Fibroblast of skin of left quadriceps (primary cell): ENCODE results near the gene C19orf85.
"Not testable (repeated sequence)": the region's sequence is repeated elsewhere in the genome, so short reads cannot be mapped to it uniquely, and the experiment has no call there.

Experiments used
- DNase-seq, 2 experiments: peaks; one replicate each; pipeline ENCODE4 v3.0.0-alpha.2; 2013; ENCODE audit warnings: low read depth in 2 of 2

The C19orf85 gene

DNA sequence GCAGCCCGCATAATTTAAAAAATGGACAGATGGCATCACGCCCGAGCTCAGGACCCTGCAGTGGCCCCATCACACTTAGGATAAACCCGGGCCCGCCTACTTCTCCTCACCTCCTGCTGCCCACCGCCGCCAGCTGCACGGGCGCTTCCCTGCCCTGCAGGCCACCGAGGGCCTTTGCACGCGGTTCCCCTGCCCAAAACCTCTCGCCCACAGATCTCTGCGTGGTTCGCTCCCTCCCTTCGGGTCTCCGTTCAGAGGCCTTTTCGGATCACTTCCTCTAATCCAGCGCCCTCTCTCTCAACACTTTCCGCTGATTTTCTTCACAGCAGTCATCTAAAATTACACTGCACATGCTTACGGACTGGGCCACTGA, 23.2 kb downstream of the C19orf85 start:
- no peak for DNase-seq

DNA sequence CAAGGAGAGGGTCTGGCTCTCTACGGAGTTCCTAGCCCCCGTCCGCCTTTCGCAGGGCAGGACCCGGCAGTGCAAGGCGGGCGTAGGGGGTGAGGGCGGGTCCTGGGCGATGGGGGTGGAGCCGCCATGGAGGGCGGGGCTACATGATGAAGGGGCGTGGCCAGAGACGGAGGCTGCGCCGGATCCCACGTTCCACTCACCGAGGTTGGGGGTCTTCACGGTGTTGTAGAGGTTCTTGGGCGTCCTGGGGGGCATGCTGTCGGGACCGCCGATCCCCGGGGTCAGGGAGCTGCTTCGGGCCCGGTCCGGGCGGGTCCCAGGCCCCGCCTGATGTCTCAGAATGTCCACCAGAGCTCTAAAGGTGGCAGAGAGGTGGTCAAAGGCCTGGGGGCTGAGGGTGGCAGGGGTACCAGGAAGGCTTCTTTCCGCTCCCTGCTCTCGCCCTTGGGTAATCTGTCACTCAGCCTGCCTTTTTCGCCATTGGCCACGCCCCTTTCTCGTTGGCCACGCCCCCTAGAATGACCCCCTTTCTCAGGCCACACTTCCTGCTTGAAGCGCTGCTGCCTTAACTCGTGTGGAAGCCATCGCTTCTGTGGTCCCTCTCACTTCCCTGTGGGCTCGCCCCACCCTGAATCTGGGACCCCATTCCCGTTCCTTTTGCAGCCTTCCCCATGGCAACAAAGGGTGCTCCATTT, 24.0 kb downstream of the C19orf85 start:
- no peak for DNase-seq

DNA sequence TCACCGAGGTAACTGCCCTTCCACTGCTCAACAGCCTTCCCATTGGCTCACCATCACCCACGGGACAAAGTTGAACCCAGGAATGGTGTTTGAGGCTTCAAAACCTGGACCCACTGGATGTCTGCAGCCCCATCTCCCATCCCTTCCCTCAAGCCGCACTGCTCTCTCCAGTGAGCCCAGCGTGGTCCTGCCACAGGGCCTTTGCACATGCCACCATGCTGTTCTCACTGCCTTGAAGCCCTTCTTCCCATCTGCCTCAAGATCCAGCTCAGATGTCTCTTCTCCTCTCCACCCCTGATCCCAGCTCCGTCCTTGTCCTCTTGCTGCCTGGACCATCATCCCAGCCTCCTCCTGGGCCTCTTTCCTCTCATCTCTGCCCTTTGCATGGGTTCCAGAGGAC, 25.5 kb downstream of the C19orf85 start:
- DNase-seq: no peak

DNA sequence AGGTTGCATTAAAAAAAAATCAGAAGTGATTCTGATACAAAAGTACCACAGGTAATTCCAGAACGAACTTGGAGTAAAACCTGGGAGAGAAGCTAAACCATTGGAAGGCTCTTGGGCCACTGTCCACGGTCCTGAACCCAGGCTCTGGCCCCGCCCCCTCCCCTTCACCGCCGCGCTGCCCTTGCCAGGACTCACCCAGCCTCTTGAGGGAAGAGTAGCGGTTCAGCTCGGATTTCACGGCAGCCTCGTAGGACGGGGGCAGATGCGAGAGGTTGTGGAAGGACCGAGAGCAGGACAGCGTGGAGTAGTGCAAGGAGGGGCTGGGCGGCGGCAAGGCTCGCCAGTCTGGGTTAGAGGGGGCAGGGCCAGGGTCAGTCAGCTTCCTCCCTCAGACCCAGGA, 27.1 kb downstream of the C19orf85 start:
- no peak for DNase-seq

GRCh38 chr19:55436847-55437246, 27.7 kb downstream of the C19orf85 start:
- DNase-seq: no peak

DNA sequence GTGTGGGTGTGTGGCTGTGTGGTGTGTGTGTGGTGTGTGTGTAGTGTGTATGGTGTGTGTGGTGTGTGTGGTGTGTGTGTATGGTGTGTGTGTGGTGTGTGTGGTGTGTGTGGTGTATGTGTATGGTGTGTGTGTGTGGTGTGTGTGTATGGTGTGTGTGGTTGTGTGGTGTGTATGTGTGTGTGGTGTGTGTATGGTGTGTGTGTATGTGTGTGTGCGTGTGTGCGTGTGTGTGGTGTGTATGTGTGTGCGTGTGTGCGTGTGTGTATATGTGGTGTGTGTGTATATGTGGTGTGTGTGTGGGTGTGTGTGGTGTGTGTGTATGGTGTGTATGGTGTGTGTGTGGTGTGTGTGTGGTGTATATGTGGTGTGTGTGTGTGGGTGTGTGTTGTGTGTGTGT, 29.5 kb downstream of the C19orf85 start:
- no peak for DNase-seq

GRCh38 chr19:55434356-55434919, 30.1 kb downstream of the C19orf85 start:
- DNase-seq: no peak

GRCh38 chr19:55433292-55433691, 31.3 kb downstream of the C19orf85 start:
- no peak for DNase-seq

DNA sequence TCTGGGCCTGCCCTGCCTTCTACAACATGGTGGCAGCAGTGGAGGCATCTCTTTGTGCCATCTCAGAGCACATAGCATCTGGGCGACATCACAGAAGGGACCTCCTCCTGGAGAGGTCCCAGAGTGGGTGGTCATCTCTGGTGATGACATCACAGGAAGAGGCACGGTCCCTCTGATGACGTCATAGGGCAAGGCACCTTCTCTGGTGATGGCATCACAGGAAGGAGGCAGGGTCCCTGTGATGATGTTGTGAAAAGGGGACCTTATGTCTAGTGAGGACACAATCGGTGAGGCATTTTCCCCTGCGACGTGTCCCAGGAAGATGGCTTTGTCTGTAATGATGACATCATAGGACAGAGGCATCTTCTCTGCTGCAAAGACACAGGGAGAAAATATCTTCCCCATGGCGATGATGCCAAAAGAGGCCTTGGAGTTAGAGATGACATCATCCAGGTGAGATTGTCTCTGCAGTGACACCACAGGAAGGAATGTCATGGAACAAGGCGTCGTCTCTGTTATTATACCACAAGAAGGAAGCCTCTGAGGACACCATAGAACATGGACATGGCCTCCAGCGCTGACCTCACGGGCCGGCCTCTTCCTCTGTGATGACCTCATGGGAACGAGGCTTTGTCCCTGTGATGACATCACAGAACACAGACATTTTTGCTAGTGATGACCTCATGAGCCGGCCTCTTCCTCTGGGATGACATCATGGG, 32.2 kb downstream of the C19orf85 start:
- no peak for DNase-seq

GRCh38 chr19:55431183-55431582, 33.4 kb downstream of the C19orf85 start:
- no peak for DNase-seq

- DNase-seq: no peak
These were observed 38.5 kb downstream of the C19orf85 start for GRCh38 chr19:55426042-55426441.

DNA sequence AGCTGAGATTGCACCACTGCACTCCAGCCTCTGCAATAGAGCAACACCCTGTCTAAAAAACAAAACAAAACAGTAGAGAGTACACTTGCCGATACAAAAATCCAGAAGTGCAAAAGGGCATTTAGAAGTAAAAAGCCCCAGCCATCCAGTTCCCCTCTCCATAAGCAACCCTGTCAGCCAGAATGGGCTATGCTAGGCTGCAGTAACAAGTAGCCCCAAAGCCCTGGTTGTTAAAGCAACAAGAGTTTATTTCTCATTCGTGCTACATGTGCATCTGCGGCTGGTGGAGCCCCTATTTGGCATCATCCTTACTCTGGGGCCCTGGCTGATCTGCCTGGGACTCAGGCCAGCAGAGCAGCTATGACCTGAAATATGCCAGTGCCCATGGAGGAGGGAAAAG, 40.0 kb downstream of the C19orf85 start:
- no peak for DNase-seq

GRCh38 chr19:55423225-55424005, 41.1 kb downstream of the C19orf85 start:
- DNase-seq: no peak

DNA sequence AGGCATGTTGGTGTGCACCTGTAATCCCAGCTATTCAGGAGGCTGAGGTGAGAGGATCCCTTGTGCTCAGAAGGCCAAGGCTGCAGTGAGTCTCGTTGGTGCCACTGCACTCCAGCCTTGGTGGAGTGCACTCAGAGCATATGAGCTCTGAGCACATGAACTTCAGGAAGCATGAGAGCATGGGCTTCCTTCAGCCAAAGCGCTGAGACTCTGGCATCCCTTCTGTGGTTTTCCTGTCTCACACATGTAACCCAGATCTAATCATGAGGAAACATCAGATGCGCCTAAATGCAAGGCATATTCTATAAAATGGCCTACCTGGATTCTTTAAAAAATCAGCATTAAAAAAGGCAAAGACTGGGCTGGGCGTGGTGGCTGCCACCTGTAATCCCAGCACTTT, 43.3 kb downstream of the C19orf85 start:
- DNase-seq: not testable (repeated sequence)

DNA sequence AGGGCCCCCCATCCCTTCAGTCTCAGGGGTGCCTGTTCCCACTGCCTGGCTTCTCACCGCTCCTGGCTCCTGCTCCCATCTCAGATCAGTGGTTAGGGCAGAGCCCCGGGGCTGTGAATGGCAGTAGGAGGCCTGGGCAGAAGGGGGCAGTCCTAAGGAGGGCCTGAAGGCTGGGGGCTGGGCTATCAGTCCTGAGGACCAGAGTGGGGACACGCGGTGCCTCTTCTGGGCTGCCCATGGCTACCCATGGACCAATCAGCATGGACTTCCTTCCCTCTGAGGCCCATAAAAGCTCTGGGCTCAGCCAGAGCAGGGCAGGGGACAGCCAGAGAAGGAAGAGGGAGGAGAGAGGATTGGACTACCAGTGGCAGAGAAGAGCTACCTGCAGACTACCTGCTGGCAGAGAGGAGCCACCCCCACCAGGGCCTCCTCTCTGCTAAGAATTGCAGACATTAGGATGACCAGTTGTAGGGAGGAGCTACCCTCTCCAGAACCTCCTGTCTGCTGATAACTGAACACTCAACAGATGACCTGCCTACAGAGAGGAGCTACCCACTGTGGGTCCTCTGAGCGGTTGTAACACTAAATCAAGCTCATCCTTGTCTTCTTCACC, 44.8 kb downstream of the C19orf85 start:
- no peak for DNase-seq

DNA sequence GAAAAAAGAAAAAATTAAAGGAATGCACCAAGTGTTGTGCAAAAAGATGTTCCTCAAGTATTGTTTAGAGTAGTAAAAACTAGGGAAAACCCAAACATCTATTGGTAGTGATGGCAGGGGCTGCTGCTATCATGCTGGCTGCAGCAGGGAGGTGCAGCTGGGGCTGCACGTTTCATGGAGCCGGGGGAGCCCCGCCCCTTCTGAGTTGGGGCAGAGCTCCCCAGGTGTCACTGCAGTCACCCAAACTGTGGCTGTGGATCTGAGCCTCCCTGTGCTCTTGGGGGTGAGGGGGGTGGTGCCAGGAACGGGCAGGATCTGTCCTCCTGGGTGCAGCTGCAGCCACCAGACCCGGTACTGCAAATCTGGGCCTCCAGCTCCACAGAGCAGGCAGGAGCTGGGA, 45.4 kb downstream of the C19orf85 start:
- no peak for DNase-seq

- peak; percentile 57 to 62 for DNase-seq
These were observed 46.4 kb downstream of the C19orf85 start for GRCh38 chr19:55418185-55418584.
